OCI-LY1 (cell line): Measurements from ENCODE around the gene TGFBR3L.

Experiments used
- EZH2 ChIP-seq: fragments of 200-600 bp; sonication (generic), shearing (Covaris generic); IDR thresholded peaks from 2 replicates; pipeline ENCODE4 v1.8.0; 2017; ENCODE audit warnings: borderline replicate concordance, mixed run types, mild to moderate bottlenecking, antibody characterized with exemption, low read length, moderate library complexity, mixed read lengths
- TF ChIP-seq, protein P1 (sequence below): fragments of 200-600 bp; sonication (generic), shearing (Covaris generic); IDR thresholded peaks from 2 replicates; pipeline ENCODE4 v1.5.1; 2017; ENCODE audit warnings: mild to moderate bottlenecking, antibody characterized with exemption, low read length, moderate library complexity, mixed read lengths

DNA sequence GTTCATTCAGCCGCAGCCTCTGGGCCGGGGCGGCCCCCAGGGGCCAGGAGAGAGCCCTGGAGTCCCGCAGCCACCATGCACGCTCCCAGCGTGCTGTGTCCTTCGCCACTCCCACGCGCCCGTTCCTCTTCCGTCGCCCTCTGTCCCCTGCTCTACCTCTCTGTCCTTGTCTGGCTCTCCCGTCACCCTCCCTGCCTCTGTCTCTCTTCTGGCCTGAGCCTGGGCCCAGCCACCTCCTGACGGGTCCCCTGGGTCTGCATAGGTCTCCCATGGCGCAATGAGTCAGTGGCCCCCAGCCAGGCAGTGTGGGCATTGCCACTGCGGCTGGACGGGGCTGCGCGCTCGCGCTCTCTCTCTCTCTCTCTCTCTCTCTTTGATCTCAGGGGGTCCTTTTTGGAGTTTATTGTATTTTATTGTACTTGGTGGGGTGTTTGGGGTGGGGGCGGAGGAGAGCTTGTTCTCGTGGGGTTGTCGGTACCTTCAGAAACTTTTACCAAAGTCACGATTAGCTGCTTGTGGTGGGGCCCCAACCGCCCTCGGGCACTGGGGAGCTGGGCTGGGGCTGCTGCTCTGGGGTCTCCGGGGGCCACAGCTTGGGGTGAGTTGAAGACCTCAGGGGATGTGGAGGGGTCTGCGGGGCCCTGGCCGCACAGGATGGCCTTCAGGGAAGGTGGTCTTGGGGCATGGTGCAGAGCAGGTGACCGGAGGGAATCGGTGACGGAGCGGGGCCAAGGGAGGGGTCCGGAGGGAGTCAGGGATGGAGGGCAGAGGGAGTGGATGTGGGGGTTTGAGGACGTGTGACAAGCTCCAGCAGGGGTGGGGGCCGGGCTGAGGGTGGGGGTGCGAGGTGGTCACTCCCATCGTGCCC lies 1.7 kb upstream of the TGFBR3L start:
- TF ChIP-seq, protein P1, sequence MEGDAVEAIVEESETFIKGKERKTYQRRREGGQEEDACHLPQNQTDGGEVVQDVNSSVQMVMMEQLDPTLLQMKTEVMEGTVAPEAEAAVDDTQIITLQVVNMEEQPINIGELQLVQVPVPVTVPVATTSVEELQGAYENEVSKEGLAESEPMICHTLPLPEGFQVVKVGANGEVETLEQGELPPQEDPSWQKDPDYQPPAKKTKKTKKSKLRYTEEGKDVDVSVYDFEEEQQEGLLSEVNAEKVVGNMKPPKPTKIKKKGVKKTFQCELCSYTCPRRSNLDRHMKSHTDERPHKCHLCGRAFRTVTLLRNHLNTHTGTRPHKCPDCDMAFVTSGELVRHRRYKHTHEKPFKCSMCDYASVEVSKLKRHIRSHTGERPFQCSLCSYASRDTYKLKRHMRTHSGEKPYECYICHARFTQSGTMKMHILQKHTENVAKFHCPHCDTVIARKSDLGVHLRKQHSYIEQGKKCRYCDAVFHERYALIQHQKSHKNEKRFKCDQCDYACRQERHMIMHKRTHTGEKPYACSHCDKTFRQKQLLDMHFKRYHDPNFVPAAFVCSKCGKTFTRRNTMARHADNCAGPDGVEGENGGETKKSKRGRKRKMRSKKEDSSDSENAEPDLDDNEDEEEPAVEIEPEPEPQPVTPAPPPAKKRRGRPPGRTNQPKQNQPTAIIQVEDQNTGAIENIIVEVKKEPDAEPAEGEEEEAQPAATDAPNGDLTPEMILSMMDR = no peak
- no peak for TF ChIP-seq EZH2
